Panc1 (cell line): ENCODE measurements around the gene PKP1. TPM values are rescaled to one million over a fixed set of nuclear protein-coding genes. Genes with fewer than 3 reads are reported as not detected.

Experiments
- ATAC-seq: fragments of 200-7000 bp; cut with Tn5 transposase; 2 replicates; pipeline ENCODE4 v1.9.1; 2020; ENCODE audit warnings: mild to moderate bottlenecking, moderate library complexity
- BruUV-seq: library from RNA; stranded (reverse); fragments of 400-500 nt; replicated peaks from 2 replicates; lab custom pipeline; 2021; lab: Mats Ljungman, UMichigan
- CTCF ChIA-PET: fragments of 300-600 bp; sonication (Branson Sonifier 250); formaldehyde crosslinking; loops from one replicate; lab custom pipeline; 2022; ENCODE audit warnings: antibody characterized with exemption; lab: Charles Lee
- POLR2A ChIA-PET: fragments of 300-600 bp; sonication (Branson Sonifier 250); formaldehyde crosslinking; loops from one replicate; lab custom pipeline; 2022; ENCODE audit warnings: antibody characterized with exemption; lab: Charles Lee
- DNase-seq: peaks from one replicate; pipeline ENCODE4 v3.0.0-alpha.2; 2010; ENCODE audit warnings: low read depth, low spot score
- H3K27ac ChIP-seq: 2 replicates; pipeline ENCODE4 v1.5.1; 2011; ENCODE audit warnings: mild to moderate bottlenecking, low read length, inconsistent platforms
- H3K27me3 ChIP-seq: fragments of 200-500 bp; sonication (Bioruptor generic); 2 replicates; pipeline ENCODE4 v1.6.0; 2014; ENCODE audit warnings: low read length, inconsistent platforms; ENCODE audit not compliant: control insufficient read depth, insufficient read depth
- H3K36me3 ChIP-seq: fragments of 200-500 bp; sonication (Bioruptor generic); 2 replicates; pipeline ENCODE4 v1.5.1; 2014; ENCODE audit warnings: inconsistent platforms, mild to moderate bottlenecking, low read length, moderate library complexity; ENCODE audit not compliant: control insufficient read depth, insufficient read depth
- H3K4me1 ChIP-seq: 2 replicates; pipeline ENCODE4 v1.5.1; 2011; ENCODE audit warnings: inconsistent platforms, mild to moderate bottlenecking, low read length, moderate library complexity; ENCODE audit not compliant: control insufficient read depth, insufficient read depth
- H3K4me3 ChIP-seq, 2 experiments: 2 replicates each; pipeline ENCODE4 v1.5.1; 2011 to 2012; ENCODE audit warnings: low read depth in 2 of 2, low read length in 2 of 2, mild to moderate bottlenecking in 2 of 2, inconsistent platforms in 1 of 2, moderate library complexity in 1 of 2
- H3K9me3 ChIP-seq: fragments of 200-500 bp; sonication (Bioruptor generic); 2 replicates; pipeline ENCODE4 v1.5.1; 2014; ENCODE audit warnings: low read depth, mild to moderate bottlenecking, inconsistent platforms, low read length, moderate library complexity; ENCODE audit not compliant: control insufficient read depth, insufficient read depth
- CTCF ChIP-seq: fragments of 450-650 bp; IDR thresholded peaks from 2 replicates; pipeline ENCODE4 v1.5.1; 2017; ENCODE audit warnings: mild to moderate bottlenecking
- POLR2AphosphoS5 ChIP-seq: IDR thresholded peaks from 2 replicates; pipeline ENCODE4 v1.6.1; 2012; ENCODE audit warnings: mild to moderate bottlenecking, low read depth, low read length, moderate library complexity
- REST ChIP-seq, 2 experiments: IDR thresholded peaks; 2 replicates each; pipeline ENCODE4 v1.6.1; 2011 to 2012; ENCODE audit warnings: low read depth in 2 of 2, control low read depth in 1 of 2, low read length in 1 of 2, mild to moderate bottlenecking in 1 of 2, moderate library complexity in 1 of 2; ENCODE audit not compliant: insufficient read depth in 1 of 2
- SIN3A ChIP-seq: IDR thresholded peaks from 2 replicates; pipeline ENCODE4 v1.6.1; 2012; ENCODE audit warnings: low read depth, mild to moderate bottlenecking, low read length, moderate library complexity, borderline replicate concordance; ENCODE audit not compliant: insufficient read depth
- TCF7L2 ChIP-seq: IDR thresholded peaks from 2 replicates; pipeline ENCODE4 v1.6.1; 2011; ENCODE audit warnings: mild to moderate bottlenecking, low read depth, low read length, inconsistent platforms
- in situ Hi-C: cut with HindIII; loops from 2 replicates; pipeline ENCODE4 v1.10.0; 2016; ENCODE audit warnings: low sequenced_read_pairs, low pct_unique_long_range_greater_than_20kb
- intact Hi-C: fragments of 100-400 bp; cut with micrococcal nuclease; formaldehyde crosslinking; loops from one replicate; pipeline ENCODE4 v1.10.0; 2022; ENCODE audit not compliant: unreplicated experiment
- total RNA-seq: library from RNA; stranded (reverse); gene quantifications from one replicate; pipeline ENCODE4 v1.2.1, GENCODE V29; 2021; ENCODE audit not compliant: unreplicated experiment

PKP1 gene
- total RNA-seq, 1 experiment from 2014 or later = 0.44 TPM

GRCh38 chr1:201310251-201310985 is 27.1 kb downstream of the PKP1 start:
- CTCF ChIA-PET = no interaction called here
- no peaks in the 10 kb centered on the region for H3K9me3 ChIP-seq
- intact Hi-C loops (no loop called here), in situ Hi-C loops (no loop called here)
- H3K4me1 ChIP-seq = no peaks in the 10 kb centered on the region
- no peaks in the 10 kb centered on the region for H3K36me3 ChIP-seq
- POLR2A ChIA-PET = no interaction called here
- peaks cover 27% of the 10 kb centered on the region; the same call in 1 of the 2 replicates for H3K27me3 ChIP-seq
- no peak for DNase-seq
- H3K4me3 ChIP-seq = no peak overlapping the region
- no peak for ATAC-seq
- no peak for TF ChIP-seq SIN3A
- TF ChIP-seq POLR2AphosphoS5 = no peak
- no peak for TF ChIP-seq CTCF
- TF ChIP-seq TCF7L2 = no peak
- TF ChIP-seq REST (IDR thresholded peaks at IDR 0.05; ENCODE audit: insufficient read depth in 1 of 2, low read depth in 2 of 2, low read length in 1 of 2) = no peak
- BruUV-seq = no TSS peak
- no peak overlapping the region for H3K27ac ChIP-seq

- peaks cover 25% of the 10 kb centered on the region; the same call in 1 of the 2 replicates for H3K27me3 ChIP-seq
- ATAC-seq = no peak
- no peaks in the 10 kb centered on the region for H3K9me3 ChIP-seq
- BruUV-seq = no TSS peak
- H3K4me3 ChIP-seq = no peak overlapping the region
- POLR2A ChIA-PET = no interaction called here
- H3K27ac ChIP-seq = no peak overlapping the region
- no peaks in the 10 kb centered on the region for H3K36me3 ChIP-seq
- intact Hi-C loops (no loop called here), in situ Hi-C loops (no loop called here)
- no peak for DNase-seq
- no peak for TF ChIP-seq REST (IDR thresholded peaks at IDR 0.05; ENCODE audit: insufficient read depth in 1 of 2, low read depth in 2 of 2, low read length in 1 of 2)
- TF ChIP-seq TCF7L2 = no peak
- TF ChIP-seq POLR2AphosphoS5 = no peak
- TF ChIP-seq SIN3A = no peak
- TF ChIP-seq CTCF = no peak
- CTCF ChIA-PET = no interaction called here
- no peaks in the 10 kb centered on the region for H3K4me1 ChIP-seq
Observed at GRCh38 chr1:201310986-201311355, 27.7 kb downstream of the PKP1 start.
